H9 (cell line): ENCODE measurements around the gene TMEM121. TPM values are rescaled to one million over a fixed set of nuclear protein-coding genes. Genes with fewer than 3 reads are reported as not detected.

Source experiments
- DNase-seq: peaks from one replicate; pipeline ENCODE4 v3.0.0-alpha.2; 2017
- H2AFZ ChIP-seq: one replicate; pipeline ENCODE4 v1.6.1; 2013; ENCODE audit warnings: mild to moderate bottlenecking, low read length, control low read depth, moderate library complexity
- H2AK5ac ChIP-seq: 2 replicates; pipeline ENCODE4 v1.6.1; 2013; ENCODE audit warnings: low read length, control low read depth, mixed read lengths; ENCODE audit not compliant: insufficient read length
- H2BK120ac ChIP-seq: one replicate; pipeline ENCODE4 v1.6.1; 2013; ENCODE audit warnings: low read depth, mild to moderate bottlenecking, low read length, control low read depth, inconsistent platforms; ENCODE audit not compliant: poor library complexity, severe bottlenecking
- H2BK12ac ChIP-seq: 2 replicates; pipeline ENCODE4 v1.6.1; 2013; ENCODE audit warnings: low read length, control low read depth, mixed read lengths, low read depth; ENCODE audit not compliant: insufficient read length
- H2BK15ac ChIP-seq: 2 replicates; pipeline ENCODE4 v1.6.1; 2013; ENCODE audit warnings: low read depth, low read length, control low read depth
- H2BK20ac ChIP-seq: one replicate; pipeline ENCODE4 v1.6.1; 2013; ENCODE audit warnings: low read depth, mild to moderate bottlenecking, low read length, control low read depth, inconsistent platforms; ENCODE audit not compliant: poor library complexity, severe bottlenecking
- H2BK5ac ChIP-seq: 2 replicates; pipeline ENCODE4 v1.6.1; 2013; ENCODE audit warnings: low read length, control low read depth, mixed read lengths; ENCODE audit not compliant: insufficient read length
- H3K14ac ChIP-seq: 2 replicates; pipeline ENCODE4 v1.6.1; 2013; ENCODE audit warnings: low read length, control low read depth; ENCODE audit not compliant: insufficient read depth
- H3K18ac ChIP-seq: 2 replicates; pipeline ENCODE4 v1.6.1; 2013; ENCODE audit warnings: low read depth, mild to moderate bottlenecking, mixed read lengths, low read length, control low read depth; ENCODE audit not compliant: insufficient read length
- H3K23ac ChIP-seq: 2 replicates; pipeline ENCODE4 v1.6.1; 2013; ENCODE audit warnings: low read length, control low read depth, mixed read lengths, low read depth; ENCODE audit not compliant: insufficient read length
- H3K23me2 ChIP-seq: 2 replicates; pipeline ENCODE4 v1.6.1; 2013; ENCODE audit warnings: low read depth, mild to moderate bottlenecking, mixed read lengths, low read length, control low read depth; ENCODE audit not compliant: insufficient read length, poor library complexity, severe bottlenecking
- H3K27ac ChIP-seq: 2 replicates; pipeline ENCODE4 v1.5.1; 2013; ENCODE audit warnings: low read length, control low read depth, mixed read lengths, low read depth; ENCODE audit not compliant: insufficient read length
- H3K27me3 ChIP-seq: 2 replicates; pipeline ENCODE4 v1.6.1; 2013; ENCODE audit warnings: low read length, control low read depth, inconsistent platforms; ENCODE audit not compliant: insufficient read depth
- H3K4ac ChIP-seq: 2 replicates; pipeline ENCODE4 v1.6.1; 2013; ENCODE audit warnings: low read depth, mild to moderate bottlenecking, control low read depth, inconsistent platforms, low read length, moderate library complexity
- H3K4me1 ChIP-seq: 2 replicates; pipeline ENCODE4 v1.6.1; 2013; ENCODE audit warnings: low read length, control low read depth, inconsistent platforms; ENCODE audit not compliant: insufficient read depth
- H3K4me2 ChIP-seq: 2 replicates; pipeline ENCODE4 v1.6.1; 2013; ENCODE audit warnings: low read length, control low read depth, mixed read lengths; ENCODE audit not compliant: insufficient read length, insufficient read depth
- H3K56ac ChIP-seq: 2 replicates; pipeline ENCODE4 v1.6.1; 2013; ENCODE audit warnings: low read depth, mild to moderate bottlenecking, mixed read lengths, low read length, control low read depth; ENCODE audit not compliant: insufficient read length
- H3K79me1 ChIP-seq: 2 replicates; pipeline ENCODE4 v1.6.1; 2013; ENCODE audit warnings: low read depth, mild to moderate bottlenecking, moderate library complexity, low read length, control low read depth, inconsistent platforms; ENCODE audit not compliant: insufficient read depth, poor library complexity, severe bottlenecking
- H3K79me2 ChIP-seq: 2 replicates; pipeline ENCODE4 v1.6.1; 2013; ENCODE audit warnings: low read length, control low read depth, inconsistent platforms; ENCODE audit not compliant: insufficient read depth
- H3K9ac ChIP-seq: 2 replicates; pipeline ENCODE4 v1.6.1; 2013; ENCODE audit warnings: low read length, control low read depth, mixed read lengths; ENCODE audit not compliant: insufficient read length; ENCODE audit errors: extremely low read depth
- H3K9me3 ChIP-seq: one replicate; pipeline ENCODE4 v1.6.1; 2013; ENCODE audit warnings: low read depth, low read length, inconsistent platforms; ENCODE audit not compliant: control insufficient read depth
- H3T11ph ChIP-seq: one replicate; pipeline ENCODE4 v1.6.1; 2013; ENCODE audit warnings: mild to moderate bottlenecking, low read length, control low read depth, inconsistent platforms
- H4K20me1 ChIP-seq: one replicate; pipeline ENCODE4 v1.6.1; 2013; ENCODE audit not compliant: control insufficient read depth, insufficient read length, insufficient read depth
- H4K5ac ChIP-seq: 2 replicates; pipeline ENCODE4 v1.6.1; 2013; ENCODE audit warnings: low read depth, mild to moderate bottlenecking, mixed read lengths, low read length, control low read depth; ENCODE audit not compliant: insufficient read length
- H4K8ac ChIP-seq: replicated peaks from 2 replicates; pipeline ENCODE4 v1.6.1; 2013; ENCODE audit warnings: low read length, control low read depth, mixed read lengths, low read depth; ENCODE audit not compliant: insufficient read length
- H4K91ac ChIP-seq: 2 replicates; pipeline ENCODE4 v1.6.1; 2013; ENCODE audit warnings: low read depth, mild to moderate bottlenecking, moderate library complexity, mixed read lengths, low read length, control low read depth; ENCODE audit not compliant: insufficient read length
- H3K27ac Mint-ChIP-seq, 3 experiments: 2 replicates in 2 of 3; 3 replicates in 1 of 3; pipeline ENCODE4 v1.8.0; 2020 to 2021; ENCODE audit warnings: mixed read lengths in 3 of 3, mild to moderate bottlenecking in 1 of 3, moderate library complexity in 1 of 3
- H3K27me3 Mint-ChIP-seq: 2 replicates; pipeline ENCODE4 v1.8.0; 2021; ENCODE audit warnings: low read depth, mild to moderate bottlenecking, moderate library complexity, mixed read lengths
- H3K36me3 Mint-ChIP-seq, 3 experiments: 2 replicates in 2 of 3; 3 replicates in 1 of 3; pipeline ENCODE4 v1.8.0; 2020 to 2021; ENCODE audit warnings: low read depth in 3 of 3, mixed read lengths in 3 of 3; ENCODE audit not compliant: insufficient read depth in 1 of 3
- H3K4me1 Mint-ChIP-seq, 2 experiments: 2 replicates each; pipeline ENCODE4 v1.8.0; 2020; ENCODE audit warnings: mixed read lengths in 2 of 2
- H3K4me3 Mint-ChIP-seq, 2 experiments: 2 replicates in 1 of 2; 3 replicates in 1 of 2; pipeline ENCODE4 v1.8.0; 2020 to 2021; ENCODE audit warnings: mild to moderate bottlenecking in 2 of 2, mixed read lengths in 2 of 2, moderate library complexity in 1 of 2
- H3K9me3 Mint-ChIP-seq, 2 experiments: 2 replicates in 1 of 2; 3 replicates in 1 of 2; pipeline ENCODE4 v1.8.0; 2020; ENCODE audit warnings: mild to moderate bottlenecking in 2 of 2, mixed read lengths in 2 of 2, moderate library complexity in 1 of 2
- CTCF ChIP-seq: fragments of 200-600 bp; sonication (generic); conservative IDR thresholded peaks from 3 replicates; pipeline ENCODE4 v1.8.0; 2021; ENCODE audit warnings: antibody characterized with exemption, mild to moderate bottlenecking
- WGBS: extraction: QIAGEN DNeasy Blood & Tissue Kit; methylation state at CpG from one replicate; pipeline ENCODE4 v1.1.7; 2013; ENCODE audit warnings: missing lambda C conversion rate, low lambda C conversion rate, mixed read lengths; ENCODE audit not compliant: insufficient read length; ENCODE audit errors: extremely low coverage; 5-methylcytosine and 5-hydroxymethylcytosine counted together
- total RNA-seq: library from RNA; stranded (reverse); gene quantifications from 2 replicates; pipeline ENCODE4 v1.2.1, GENCODE V29; 2021

The TMEM121 gene
- total RNA-seq, 1 experiment from 2014 or later, result 2.6 TPM

DNA sequence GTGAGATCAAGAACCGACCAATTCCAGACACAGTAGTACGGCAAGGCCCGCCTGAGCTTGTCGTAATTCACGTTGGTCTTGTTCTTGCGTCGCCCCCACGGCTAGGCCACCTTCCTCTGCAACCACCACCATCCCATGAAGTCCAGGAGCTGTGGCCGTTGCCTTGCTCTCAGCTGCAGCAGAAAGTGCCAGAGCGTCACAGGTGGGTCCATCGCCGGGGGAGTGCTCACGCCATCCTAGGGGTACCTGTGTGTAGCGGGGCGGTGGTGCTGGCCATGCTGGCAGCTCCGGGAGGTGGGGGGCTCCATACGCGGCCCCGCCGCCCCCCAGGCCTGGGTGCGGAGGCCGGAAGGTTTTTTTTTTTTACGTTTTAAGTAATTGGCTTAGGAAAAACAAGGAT is 23.1 kb downstream of the TMEM121 start:
- Histone ChIP-seq H4K91ac (no peak overlapping the region), H3K27me3 (no peaks in the 10 kb centered on the region), H4K5ac (no peak overlapping the region), H4K8ac (no peak overlapping the region), H3K23me2 (no peaks in the 10 kb centered on the region), H3K4ac (no peak overlapping the region), H3K18ac (no peak overlapping the region), H2BK120ac (no peak overlapping the region), H2BK20ac (no peak overlapping the region), H3K79me1 (no peaks in the 10 kb centered on the region), H3K23ac (no peak overlapping the region), H2AFZ (no peak overlapping the region), H3K4me1 (no peaks in the 10 kb centered on the region), H3K4me2 (no peak overlapping the region), H4K20me1 (no peaks in the 10 kb centered on the region), H3K14ac (no peak overlapping the region), H3T11ph (no peak overlapping the region), H3K27ac (no peak overlapping the region), H2AK5ac (no peak overlapping the region), H3K9me3 (peaks cover 37% of the 10 kb centered on the region), H2BK15ac (no peak overlapping the region), H3K56ac (no peak overlapping the region), H3K9ac (no peak overlapping the region), H2BK12ac (no peak overlapping the region), H2BK5ac (no peak overlapping the region), H3K79me2 (no peaks in the 10 kb centered on the region)
- no peak for DNase-seq
- Mint-ChIP-seq H3K4me3 (no peak overlapping the region), H3K27me3 (peaks cover 3% of the 10 kb centered on the region), H3K4me1 (no peaks in the 10 kb centered on the region), H3K27ac (no peak overlapping the region), H3K9me3 (peaks cover 61 to 70% of the 10 kb centered on the region in 2 experiments), H3K36me3 (peaks cover 8 to 31% (median 14%) of the 10 kb centered on the region in 3 experiments; a peak in 5 of 7 replicates)
- no CpG with 5 or more reads among the region's 23 CpGs for WGBS
- TF ChIP-seq CTCF, result no peak
